GM10248 (cell line): ENCODE data around the gene MLLT11.
A peak's percentile ranks its signal among the peaks of the same experiment; 100 is the strongest.
"Not testable (repeated sequence)": the region's sequence is repeated elsewhere in the genome, so short reads cannot be mapped to it uniquely, and the experiment has no call there.

Source experiments
- CTCF ChIA-PET: fragments of 300-600 bp; sonication (Branson Sonifier 250); formaldehyde crosslinking; extraction: SDS; loops from one replicate; lab custom pipeline; 2021; ENCODE audit warnings: antibody characterized with exemption; lab: Yijun Ruan, JAX
- POLR2A ChIA-PET: fragments of 350-650 bp; sonication (Branson Sonifier 250); formaldehyde crosslinking; extraction: SDS; loops from one replicate; lab custom pipeline; 2020; ENCODE audit warnings: antibody characterized with exemption; lab: Yijun Ruan, JAX
- DNase-seq: peaks from one replicate; pipeline ENCODE4 v3.0.0; 2012; ENCODE audit errors: extremely low spot score
- TF ChIP-seq, protein P1 (sequence below): IDR thresholded peaks from 2 replicates; pipeline ENCODE4 v1.5.1; 2012; ENCODE audit warnings: mild to moderate bottlenecking, low read depth; ENCODE audit errors: extremely low read depth, missing control alignments, control extremely low read depth

The MLLT11 gene

DNA sequence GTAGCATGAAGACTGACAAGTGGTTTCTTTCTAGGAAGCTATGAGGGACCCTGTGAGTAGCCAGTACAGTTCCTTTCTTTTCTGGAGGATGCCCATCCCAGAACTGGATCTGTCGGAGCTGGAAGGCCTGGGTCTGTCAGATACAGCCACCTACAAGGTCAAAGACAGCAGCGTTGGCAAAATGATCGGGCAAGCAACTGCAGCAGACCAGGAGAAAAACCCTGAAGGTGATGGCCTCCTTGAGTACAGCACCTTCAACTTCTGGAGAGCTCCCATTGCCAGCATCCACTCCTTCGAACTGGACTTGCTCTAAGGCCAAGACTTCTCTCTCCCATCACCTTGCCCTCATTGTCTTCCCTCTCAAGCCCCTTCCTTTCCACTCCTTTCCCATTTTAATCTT, 7.0 kb downstream of the MLLT11 start:
- ChIA-PET CTCF (interaction anchor here (0.8 to 0.9 kb wide), 2 partner anchors 14 to 33 kb away, joined by 3 read pairs; no protein-coding TSS in a partner anchor), POLR2A (interaction anchor here (0.5 kb wide), 1 partner anchor 36 kb away, joined by 5 read pairs; no protein-coding TSS in a partner anchor)
- TF ChIP-seq, protein P1, sequence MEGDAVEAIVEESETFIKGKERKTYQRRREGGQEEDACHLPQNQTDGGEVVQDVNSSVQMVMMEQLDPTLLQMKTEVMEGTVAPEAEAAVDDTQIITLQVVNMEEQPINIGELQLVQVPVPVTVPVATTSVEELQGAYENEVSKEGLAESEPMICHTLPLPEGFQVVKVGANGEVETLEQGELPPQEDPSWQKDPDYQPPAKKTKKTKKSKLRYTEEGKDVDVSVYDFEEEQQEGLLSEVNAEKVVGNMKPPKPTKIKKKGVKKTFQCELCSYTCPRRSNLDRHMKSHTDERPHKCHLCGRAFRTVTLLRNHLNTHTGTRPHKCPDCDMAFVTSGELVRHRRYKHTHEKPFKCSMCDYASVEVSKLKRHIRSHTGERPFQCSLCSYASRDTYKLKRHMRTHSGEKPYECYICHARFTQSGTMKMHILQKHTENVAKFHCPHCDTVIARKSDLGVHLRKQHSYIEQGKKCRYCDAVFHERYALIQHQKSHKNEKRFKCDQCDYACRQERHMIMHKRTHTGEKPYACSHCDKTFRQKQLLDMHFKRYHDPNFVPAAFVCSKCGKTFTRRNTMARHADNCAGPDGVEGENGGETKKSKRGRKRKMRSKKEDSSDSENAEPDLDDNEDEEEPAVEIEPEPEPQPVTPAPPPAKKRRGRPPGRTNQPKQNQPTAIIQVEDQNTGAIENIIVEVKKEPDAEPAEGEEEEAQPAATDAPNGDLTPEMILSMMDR = no peak
- DNase-seq = no peak

DNA sequence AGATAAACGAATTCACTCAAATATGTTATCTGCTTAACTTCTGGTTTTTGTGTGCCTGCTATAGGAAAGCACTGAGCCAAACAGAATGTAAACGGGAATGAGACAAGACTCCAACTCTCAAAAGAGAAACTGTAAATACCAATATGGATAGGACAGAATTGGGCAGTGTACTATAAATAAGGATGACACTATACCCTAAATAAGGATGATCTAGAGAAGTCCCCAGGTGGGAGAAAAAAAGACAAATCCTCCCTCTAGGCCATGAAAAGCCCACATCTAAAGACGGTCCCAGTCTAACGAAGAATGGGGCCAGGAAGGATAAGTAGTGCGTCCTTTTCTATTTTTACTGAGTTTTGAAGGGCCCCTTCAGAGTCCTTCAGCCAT, 8.9 kb downstream of the MLLT11 start:
- TF ChIP-seq, protein P1 = no peak
- POLR2A ChIA-PET = no interaction called here
- no peak for DNase-seq
- CTCF ChIA-PET = interaction anchor here (1.1 kb wide), 1 partner anchor 28 kb away, joined by 3 read pairs; no protein-coding TSS in a partner anchor

DNA sequence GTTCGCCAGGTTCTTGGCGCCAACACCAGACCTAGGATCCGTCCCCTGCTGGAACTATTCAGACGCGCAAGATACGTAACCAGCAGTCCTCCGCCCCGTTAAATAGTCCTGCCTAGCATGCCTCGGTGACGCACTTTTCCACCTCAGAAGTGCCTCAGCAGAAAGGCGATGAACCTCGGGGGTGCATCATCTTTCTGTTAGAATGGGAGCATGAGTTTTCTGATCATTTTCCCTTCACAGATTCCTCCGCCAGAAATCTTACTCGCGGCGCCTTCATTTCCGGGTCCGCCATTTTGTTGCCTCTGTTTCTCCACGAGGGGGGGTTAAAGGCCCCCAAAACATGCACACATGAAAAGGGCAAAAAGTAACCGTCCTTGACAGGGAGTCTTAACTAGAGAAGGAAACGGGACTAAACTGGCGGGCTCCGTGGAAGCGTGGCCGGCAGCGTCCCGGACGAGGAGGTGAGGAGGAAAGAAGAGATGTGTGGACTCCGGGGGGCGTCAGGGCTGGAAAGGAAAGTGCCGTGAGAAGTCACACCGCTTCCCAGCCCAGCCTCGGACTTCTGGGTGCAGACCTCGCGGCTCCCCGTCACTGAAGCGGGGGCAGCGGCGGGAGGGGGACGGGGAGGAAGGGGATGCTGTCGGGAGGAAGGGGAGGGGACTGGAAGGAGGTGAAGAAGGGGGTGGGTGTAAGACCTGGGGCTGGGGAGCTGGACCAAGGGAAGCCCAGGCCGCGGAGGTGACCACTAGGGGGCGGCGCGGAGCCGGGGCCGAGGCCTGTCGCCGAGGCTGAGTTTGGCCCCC, 10.5 kb downstream of the MLLT11 start, which contains the start of gene GABPB2:
GABPB2 (plus strand) TSS at position 288 of the 803 bp plus-strand sequence. CDS start 17,429 bp downstream, outside the sequence.
- CTCF ChIA-PET = interaction anchor here (0.6 to 4.1 kb wide), 25 partner anchors 11 to 693 kb away, joined by 3 to 52 read pairs (median 3); partner anchors contain the start of genes C1orf56, CDC42SE1, MINDY1 and MLLT11
- DNase-seq = peak; percentile 92
- POLR2A ChIA-PET = interaction anchor here (0.7 to 1.3 kb wide), 2 partner anchors 13 to 26 kb away, joined by 3 to 4 read pairs; no protein-coding TSS in a partner anchor
- TF ChIP-seq, protein P1 = peak; percentile 87

DNA sequence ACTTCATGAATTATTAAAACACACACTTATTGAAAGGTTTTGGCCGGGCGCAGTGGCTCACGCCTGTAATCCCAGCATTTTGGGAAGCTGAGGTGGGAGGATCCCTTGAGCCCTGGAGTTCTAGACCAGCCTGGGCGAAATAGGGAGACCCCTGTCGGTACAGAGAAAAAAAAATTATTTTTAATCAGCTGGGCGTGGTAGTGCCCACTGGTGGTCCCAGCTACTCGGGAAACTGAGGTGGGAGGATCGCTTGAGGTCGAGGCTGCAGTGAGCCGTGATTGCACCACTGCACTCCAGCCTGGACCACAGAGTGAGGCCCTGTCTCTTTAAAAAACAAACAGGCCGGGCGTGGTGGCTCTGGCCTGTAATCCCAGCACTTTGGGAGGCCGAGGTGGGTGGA, 12.0 kb downstream of the MLLT11 start:
- CTCF ChIA-PET = interaction anchor here (1.0 to 4.1 kb wide), 16 partner anchors 9 to 209 kb away, joined by 3 to 52 read pairs (median 5); partner anchors contain the start of genes C1orf56, CDC42SE1, MINDY1 and MLLT11
- POLR2A ChIA-PET = interaction anchor here (1.2 kb wide), 1 partner anchor 25 kb away, joined by 3 read pairs; no protein-coding TSS in a partner anchor
- TF ChIP-seq, protein P1 = no peak
- no peak for DNase-seq

DNA sequence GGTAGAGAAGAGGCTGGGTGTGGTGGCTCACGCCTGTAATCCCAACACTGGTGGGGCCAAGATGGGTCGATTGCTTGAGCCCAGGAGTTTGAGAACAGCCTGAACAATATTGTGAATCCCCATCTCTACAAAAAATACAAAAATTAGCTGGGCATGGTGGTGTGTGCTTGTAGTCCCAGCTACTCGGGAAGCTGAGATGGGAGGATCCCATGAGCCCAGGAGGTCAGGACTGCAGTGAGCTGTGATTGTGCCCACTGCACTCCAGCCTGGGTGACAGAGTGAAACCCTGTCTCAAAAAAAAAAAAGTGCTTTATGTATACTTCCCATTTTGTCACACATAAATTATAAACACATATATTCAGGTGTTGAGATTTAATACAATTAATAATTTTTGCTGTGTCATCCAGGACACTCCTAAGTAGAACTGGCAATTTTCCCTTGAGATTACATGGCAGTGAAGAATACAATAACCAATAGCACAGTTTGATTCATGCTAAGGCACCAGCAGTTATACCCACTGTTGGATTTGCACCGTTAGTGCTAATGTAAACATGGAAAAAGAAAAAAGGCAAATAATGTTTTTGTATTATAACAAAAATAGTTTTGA, 25.9 kb downstream of the MLLT11 start:
- DNase-seq = no peak
- CTCF ChIA-PET = interaction anchor here (1.1 to 4.5 kb wide), 7 partner anchors 11 to 71 kb away, joined by 3 to 31 read pairs (median 4); partner anchors contain the start of genes CDC42SE1 and TNFAIP8L2
- POLR2A ChIA-PET = no interaction called here
- TF ChIP-seq, protein P1 = no peak

DNA sequence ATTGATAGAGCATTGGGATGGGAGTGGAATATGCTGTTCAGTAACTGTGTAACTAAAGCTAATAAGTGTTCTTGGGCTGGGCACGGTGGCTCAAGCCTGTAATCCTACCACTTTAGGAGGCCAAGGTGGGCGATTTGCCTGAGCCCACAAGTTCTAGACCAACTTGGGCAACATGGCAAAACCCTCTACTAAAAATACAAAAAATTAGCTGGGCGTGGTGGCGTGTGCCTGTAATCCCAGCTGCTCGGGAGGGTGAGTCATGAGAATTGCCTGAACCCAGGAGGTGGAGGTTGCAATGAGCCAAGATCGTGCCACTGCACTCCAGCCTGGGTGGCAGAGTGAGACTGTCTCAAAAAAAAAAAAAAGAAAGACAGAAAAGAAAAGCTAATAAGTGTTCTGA, 37.2 kb downstream of the MLLT11 start:
- ChIA-PET POLR2A (interaction anchor here (0.7 kb wide), 1 partner anchor 25 kb away, joined by 3 read pairs; no protein-coding TSS in a partner anchor), CTCF (interaction anchor here (1.1 to 9.8 kb wide), 5 partner anchors 11 to 61 kb away, joined by 3 to 218 read pairs (median 7); partner anchors contain the start of gene TNFAIP8L2)
- not testable (repeated sequence) for DNase-seq
